ENCODE data around the gene SLC2A9.
"Not testable (repeated sequence)": the region's sequence is repeated elsewhere in the genome, so short reads cannot be mapped to it uniquely, and the experiment has no call there.

SLC2A9 gene

DNA sequence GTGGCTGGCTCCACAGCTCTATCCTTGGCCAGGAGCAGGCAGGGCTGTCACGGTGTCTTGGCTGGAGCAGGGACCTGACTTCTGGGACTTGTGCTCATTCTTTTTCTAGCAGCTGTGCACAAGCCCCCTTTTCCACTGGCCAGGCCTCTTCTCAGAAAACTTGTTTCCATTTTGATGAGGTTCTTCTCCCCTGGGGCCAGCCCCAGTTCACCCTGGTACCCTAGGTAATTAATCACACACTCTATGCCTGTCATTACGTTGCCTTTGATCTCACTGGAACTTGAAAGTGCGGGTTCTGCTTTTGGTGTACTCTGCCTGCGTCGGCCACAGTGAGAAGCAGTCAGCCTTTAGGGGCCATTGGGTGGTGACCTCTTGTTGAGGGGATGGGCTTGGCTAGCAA lies 213.2 kb downstream of the SLC2A9 start:
- no peak for DNase-seq

DNA sequence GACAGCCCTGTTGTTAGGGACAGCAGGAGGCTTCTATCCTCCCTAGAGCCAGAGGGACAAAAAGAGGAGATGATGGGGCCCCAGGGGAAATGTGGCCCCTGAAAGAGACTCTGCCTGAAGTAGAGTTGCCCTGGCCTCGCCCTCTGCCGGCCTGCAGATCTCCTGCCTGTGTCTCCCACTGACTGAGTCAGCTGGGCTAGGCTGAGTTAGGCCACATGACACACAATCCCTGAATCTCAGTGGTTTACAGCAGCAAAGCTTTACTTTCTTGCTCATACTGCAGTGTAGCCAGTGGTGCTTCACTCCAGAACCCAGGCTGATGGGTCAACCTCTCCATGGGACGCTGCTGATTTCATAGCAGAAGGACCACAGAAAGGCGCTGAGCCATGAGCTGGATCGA lies 216.4 kb downstream of the SLC2A9 start:
- DNase-seq = no peak

DNA sequence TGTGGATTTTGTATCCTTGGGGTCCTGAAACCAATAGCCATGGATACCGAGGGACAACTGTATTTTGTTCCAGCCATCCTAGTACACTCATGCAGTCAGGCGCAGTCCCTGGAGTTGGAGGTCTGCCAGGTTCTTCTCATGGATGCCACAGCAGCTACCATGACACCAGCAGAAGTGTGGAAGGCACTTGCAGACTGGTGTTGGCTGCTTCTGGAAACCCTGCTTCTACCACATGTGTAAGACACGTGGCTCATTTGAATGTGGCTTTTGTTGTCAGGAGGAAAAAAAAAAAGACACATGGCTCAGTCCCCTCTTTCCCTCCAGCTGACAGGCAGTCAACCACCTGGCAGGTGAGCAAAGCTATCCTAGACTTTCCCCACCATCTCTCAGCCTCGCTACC lies 220.4 kb downstream of the SLC2A9 start:
- DNase-seq = peak; percentile 86

DNA sequence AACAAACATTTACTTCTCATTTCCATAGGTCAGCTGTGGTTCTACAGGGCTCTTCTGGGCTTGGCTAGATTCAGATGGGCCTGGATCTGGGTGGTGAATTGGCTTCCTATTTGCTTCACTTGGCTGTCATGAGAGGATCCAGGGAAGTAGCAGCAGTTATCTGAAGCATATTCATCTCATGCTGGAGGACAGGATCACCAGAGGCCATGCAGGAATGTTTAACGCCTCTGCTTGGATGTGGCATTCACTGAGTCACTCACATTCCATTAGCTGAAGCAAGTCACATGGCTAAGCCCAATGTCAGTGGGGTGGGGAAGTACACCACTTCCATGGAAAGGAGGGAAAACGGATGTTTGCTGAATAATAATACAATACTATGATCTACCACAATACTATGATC lies 224.7 kb downstream of the SLC2A9 start:
- not testable (repeated sequence) for DNase-seq

DNA sequence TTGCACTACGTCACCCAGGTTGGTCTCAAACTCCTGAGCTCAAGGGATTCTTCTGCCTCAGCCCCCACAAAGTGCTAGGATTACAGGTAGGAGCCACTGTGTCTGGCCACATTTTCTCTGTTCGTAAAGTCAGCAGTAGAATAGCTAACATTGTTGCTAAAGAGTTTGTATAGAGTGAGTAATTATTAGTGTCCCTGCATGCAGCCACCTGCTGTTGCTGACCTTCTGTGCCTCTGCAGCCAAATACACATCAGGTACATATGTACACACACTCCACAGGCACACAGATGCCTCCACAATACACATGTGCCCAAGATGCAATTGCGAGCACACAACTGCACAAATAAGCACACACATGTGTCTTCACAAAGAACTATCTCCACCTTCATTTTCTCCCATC lies 228.9 kb downstream of the SLC2A9 start:
- DNase-seq = peak; percentile 69

DNA sequence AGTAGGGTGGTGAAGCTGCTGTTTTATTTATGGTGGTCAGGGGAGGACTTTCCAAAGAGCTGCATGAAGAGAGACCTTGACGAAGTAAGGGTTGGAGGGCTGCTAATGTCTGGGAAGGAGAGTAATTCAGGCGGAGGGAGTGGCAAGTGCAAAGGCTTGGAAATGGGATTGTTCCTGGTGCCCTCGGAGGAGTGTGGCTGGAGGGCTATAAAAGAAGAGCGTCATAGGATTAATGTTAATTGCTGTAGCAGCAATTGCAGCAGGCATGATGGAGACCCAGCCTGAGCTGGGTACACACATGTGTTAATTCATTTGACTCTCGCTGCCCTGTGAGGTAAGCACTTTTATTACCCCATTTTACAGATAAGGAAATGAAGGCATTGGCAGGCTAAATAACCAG lies 235.4 kb downstream of the SLC2A9 start:
- not testable (repeated sequence) for DNase-seq

DNA sequence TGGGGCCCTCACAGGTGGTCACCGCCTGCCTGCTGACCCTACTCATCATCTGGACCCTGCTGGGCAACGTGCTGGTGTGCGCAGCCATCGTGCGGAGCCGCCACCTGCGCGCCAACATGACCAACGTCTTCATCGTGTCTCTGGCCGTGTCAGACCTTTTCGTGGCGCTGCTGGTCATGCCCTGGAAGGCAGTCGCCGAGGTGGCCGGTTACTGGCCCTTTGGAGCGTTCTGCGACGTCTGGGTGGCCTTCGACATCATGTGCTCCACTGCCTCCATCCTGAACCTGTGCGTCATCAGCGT lies 239.2 kb downstream of the SLC2A9 start:
- no peak for DNase-seq

DNA sequence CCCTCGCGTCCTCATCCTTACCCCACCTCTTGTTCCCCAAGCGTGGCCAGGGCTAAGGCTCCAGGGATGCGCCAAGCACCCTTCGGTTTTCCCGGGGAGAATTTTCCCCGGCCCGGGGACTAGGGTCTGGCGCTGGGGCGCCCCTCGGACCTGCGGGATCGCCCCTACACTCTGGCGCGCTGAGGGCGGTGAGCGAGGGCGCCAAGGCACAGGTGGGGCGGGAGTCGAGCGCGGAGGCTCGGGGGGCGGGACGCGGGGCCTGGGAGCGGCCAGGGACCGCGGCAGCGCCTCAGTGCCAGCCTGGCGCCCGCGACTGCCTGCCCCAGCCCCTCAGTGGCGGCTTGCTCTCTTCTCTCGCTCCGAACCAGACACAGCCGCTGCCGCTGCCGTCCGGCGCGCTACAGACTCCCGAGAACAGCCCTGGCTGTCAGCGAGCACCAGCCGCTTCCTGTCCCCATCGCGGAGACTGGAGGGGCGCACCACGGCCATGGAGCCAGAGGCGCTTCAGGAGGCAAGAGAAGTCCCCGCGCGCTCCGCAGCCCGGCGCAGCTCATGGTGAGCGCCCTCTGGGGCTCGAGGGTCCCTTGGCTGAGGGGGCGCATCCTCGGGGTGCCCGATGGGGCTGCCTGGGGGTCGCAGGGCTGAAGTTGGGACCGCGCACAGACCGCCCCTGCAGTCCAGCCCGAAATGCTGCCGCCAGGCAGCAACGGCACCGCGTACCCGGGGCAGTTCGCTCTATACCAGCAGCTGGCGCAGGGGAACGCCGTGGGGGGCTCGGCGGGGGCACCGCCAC lies 239.8 kb downstream of the SLC2A9 start, which contains the start of gene DRD5:
DRD5 (plus strand) TSS at position 292 of the 793 bp plus-strand sequence; CDS start at position 688, 396 bp downstream.
- no peak for DNase-seq

All from NCI-H146 (cell line).